ENCODE data around the gene TTC17. TPM values are rescaled to one million over a fixed set of nuclear protein-coding genes. Genes with fewer than 3 reads are reported as not detected.
"Not testable (repeated sequence)": the region's sequence is repeated elsewhere in the genome, so short reads cannot be mapped to it uniquely, and the experiment has no call there.

Gene TTC17
- polyA plus RNA-seq, 3 donors, result 34.7 to 82.5 (median 40.8) TPM

DNA sequence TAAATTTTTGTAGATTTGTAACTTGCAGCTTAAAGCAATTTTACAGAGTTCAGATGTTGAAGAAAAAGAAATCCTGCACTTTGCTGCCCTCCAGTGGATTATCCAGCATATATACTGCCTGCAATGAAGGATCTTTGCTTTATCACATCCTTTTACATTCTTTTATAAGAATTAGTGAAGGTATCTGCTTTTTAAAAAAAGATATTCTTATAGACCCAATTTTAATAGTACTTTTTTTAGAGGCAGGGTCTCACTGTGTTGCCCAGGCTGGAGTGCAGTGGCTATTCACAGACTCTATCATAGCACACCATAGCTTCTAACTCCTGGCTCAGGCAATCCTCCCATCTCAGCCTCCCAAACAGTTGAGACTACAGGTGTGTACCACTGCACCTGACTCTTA lies 60.7 kb downstream of the TTC17 start:
- DNase-seq, result no peak
- H3K36me3 ChIP-seq (replicated peaks in 1 of 2; ENCODE audit: control insufficient read depth in 1 of 2, insufficient read depth in 2 of 2, low read length in 2 of 2), result peaks cover 48 to 64% of the 10 kb centered on the region in 2 donors
- H3K79me2 ChIP-seq (ENCODE audit: insufficient read depth, low read length), result no peaks in the 10 kb centered on the region
- no peak overlapping the region for H3K4me2 ChIP-seq (replicated peaks; ENCODE audit: extremely low read depth, low read length, poor library complexity, severe bottlenecking)
- no peak overlapping the region for H3K4me3 Mint-ChIP-seq
- H3K4me1 Mint-ChIP-seq, result no peaks in the 10 kb centered on the region
- H3K9me3 ChIP-seq (replicated peaks in 1 of 2; ENCODE audit: control insufficient read depth in 1 of 2, insufficient read depth in 1 of 2, low read length in 2 of 2), result no peaks in the 10 kb centered on the region
- no peaks in the 10 kb centered on the region for H3K4me1 ChIP-seq (ENCODE audit: control insufficient read depth in 1 of 2, insufficient read depth in 2 of 2, low read length in 2 of 2)
- no peak overlapping the region for H3K9ac ChIP-seq (ENCODE audit: insufficient read depth, low read length, poor library complexity, severe bottlenecking)
- no peak overlapping the region for H3K27ac ChIP-seq (ENCODE audit: low read depth in 1 of 2, low read length in 2 of 2)
- no peaks in the 10 kb centered on the region for H4K20me1 ChIP-seq (ENCODE audit: insufficient read depth, low read length)
- peaks cover 34 to 46% of the 10 kb centered on the region in 2 donors for H3K36me3 Mint-ChIP-seq
- no peaks in the 10 kb centered on the region for H3K27me3 Mint-ChIP-seq (ENCODE audit: low read depth in 3 of 3)
- no peak overlapping the region for H3K27ac Mint-ChIP-seq
- H3K4me3 ChIP-seq (replicated peaks in 1 of 3; ENCODE audit: low read depth in 2 of 3, low read length in 3 of 3), result no peak overlapping the region
- H3K27me3 ChIP-seq (ENCODE audit: control insufficient read depth in 2 of 2, insufficient read depth in 2 of 2, low read length in 2 of 2), result no peaks in the 10 kb centered on the region
- intact Hi-C loops (cut with micrococcal nuclease), result no loop called here
- no peaks in the 10 kb centered on the region for H3K9me3 Mint-ChIP-seq
- no peak overlapping the region for H2AFZ ChIP-seq (ENCODE audit: insufficient read depth, low read depth, low read length, poor library complexity, severe bottlenecking)
- TF ChIP-seq, protein P1, sequence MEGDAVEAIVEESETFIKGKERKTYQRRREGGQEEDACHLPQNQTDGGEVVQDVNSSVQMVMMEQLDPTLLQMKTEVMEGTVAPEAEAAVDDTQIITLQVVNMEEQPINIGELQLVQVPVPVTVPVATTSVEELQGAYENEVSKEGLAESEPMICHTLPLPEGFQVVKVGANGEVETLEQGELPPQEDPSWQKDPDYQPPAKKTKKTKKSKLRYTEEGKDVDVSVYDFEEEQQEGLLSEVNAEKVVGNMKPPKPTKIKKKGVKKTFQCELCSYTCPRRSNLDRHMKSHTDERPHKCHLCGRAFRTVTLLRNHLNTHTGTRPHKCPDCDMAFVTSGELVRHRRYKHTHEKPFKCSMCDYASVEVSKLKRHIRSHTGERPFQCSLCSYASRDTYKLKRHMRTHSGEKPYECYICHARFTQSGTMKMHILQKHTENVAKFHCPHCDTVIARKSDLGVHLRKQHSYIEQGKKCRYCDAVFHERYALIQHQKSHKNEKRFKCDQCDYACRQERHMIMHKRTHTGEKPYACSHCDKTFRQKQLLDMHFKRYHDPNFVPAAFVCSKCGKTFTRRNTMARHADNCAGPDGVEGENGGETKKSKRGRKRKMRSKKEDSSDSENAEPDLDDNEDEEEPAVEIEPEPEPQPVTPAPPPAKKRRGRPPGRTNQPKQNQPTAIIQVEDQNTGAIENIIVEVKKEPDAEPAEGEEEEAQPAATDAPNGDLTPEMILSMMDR (IDR thresholded peaks at IDR 0.05), result peak; percentile 60

DNA sequence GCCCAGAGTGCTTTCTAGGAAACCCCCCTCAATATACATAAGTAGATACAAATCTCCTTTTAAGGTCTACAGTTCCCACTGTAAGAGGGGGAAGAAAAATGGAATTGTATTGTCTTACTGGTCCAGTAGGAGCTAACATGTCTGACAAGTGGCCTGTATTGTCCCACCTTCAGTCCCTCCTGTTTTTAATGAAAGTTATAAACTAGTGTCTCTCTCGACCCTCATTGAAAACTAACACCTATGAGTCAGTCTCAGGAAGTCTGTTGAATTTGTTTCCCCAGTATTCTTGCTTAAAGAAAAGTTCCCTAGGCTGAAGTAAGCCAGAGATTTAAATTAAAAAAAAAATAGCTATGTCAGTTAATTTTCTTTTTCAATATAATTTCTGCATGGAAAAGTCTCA lies 69.3 kb downstream of the TTC17 start:
- Histone ChIP-seq H3K4me3 (replicated peaks in 1 of 3; ENCODE audit: low read depth in 2 of 3, low read length in 3 of 3) (no peak overlapping the region), H4K20me1 (ENCODE audit: insufficient read depth, low read length) (no peaks in the 10 kb centered on the region), H3K4me1 (ENCODE audit: control insufficient read depth in 1 of 2, insufficient read depth in 2 of 2, low read length in 2 of 2) (no peaks in the 10 kb centered on the region), H3K27me3 (ENCODE audit: control insufficient read depth in 2 of 2, insufficient read depth in 2 of 2, low read length in 2 of 2) (no peaks in the 10 kb centered on the region), H3K9me3 (replicated peaks in 1 of 2; ENCODE audit: control insufficient read depth in 1 of 2, insufficient read depth in 1 of 2, low read length in 2 of 2) (no peaks in the 10 kb centered on the region), H3K79me2 (ENCODE audit: insufficient read depth, low read length) (no peaks in the 10 kb centered on the region), H3K27ac (ENCODE audit: low read depth in 1 of 2, low read length in 2 of 2) (no peak overlapping the region), H2AFZ (ENCODE audit: insufficient read depth, low read depth, low read length, poor library complexity, severe bottlenecking) (no peak overlapping the region), H3K36me3 (replicated peaks in 1 of 2; ENCODE audit: control insufficient read depth in 1 of 2, insufficient read depth in 2 of 2, low read length in 2 of 2) (peaks cover 16 to 60% of the 10 kb centered on the region in 2 donors), H3K4me2 (replicated peaks; ENCODE audit: extremely low read depth, low read length, poor library complexity, severe bottlenecking) (no peak overlapping the region), H3K9ac (ENCODE audit: insufficient read depth, low read length, poor library complexity, severe bottlenecking) (no peak overlapping the region)
- H3K27ac Mint-ChIP-seq, result no peak overlapping the region
- intact Hi-C loops (cut with micrococcal nuclease), result no loop called here
- TF ChIP-seq, protein P1 (IDR thresholded peaks at IDR 0.05), result no peak
- H3K36me3 Mint-ChIP-seq, result peaks cover 24 to 31% of the 10 kb centered on the region in 2 donors
- no peak overlapping the region for H3K4me3 Mint-ChIP-seq
- no peak for DNase-seq
- WGBS (ENCODE audit: insufficient coverage), result no CpG with 5 or more reads among the region's 1 CpG
- H3K9me3 Mint-ChIP-seq, result peaks cover 0 to 2% (median 0%) of the 10 kb centered on the region in 7 donors
- no peaks in the 10 kb centered on the region for H3K4me1 Mint-ChIP-seq
- no peaks in the 10 kb centered on the region for H3K27me3 Mint-ChIP-seq (ENCODE audit: low read depth in 3 of 3)

DNA sequence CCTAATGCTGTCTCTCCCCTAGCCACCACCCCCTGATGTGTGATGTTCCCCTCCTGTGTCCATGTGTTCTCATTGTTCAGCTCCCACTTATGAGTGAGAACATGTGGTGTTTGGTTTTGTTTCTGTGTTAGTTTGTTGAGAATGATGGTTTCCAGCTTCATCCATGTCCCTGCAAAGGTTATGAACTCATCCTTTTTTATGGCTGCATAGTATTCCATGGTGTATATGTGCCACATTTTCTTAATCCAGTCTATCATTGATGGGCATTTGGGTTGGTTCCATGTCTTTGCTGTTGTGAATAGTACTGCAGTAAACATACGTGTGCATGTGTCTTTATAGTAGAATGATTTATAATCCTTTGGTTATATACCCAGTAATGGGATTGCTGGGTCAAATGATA lies 72.2 kb downstream of the TTC17 start:
- H3K27ac ChIP-seq (ENCODE audit: low read depth in 1 of 2, low read length in 2 of 2); H3K27ac Mint-ChIP-seq; H3K9me3 ChIP-seq (replicated peaks in 1 of 2; ENCODE audit: control insufficient read depth in 1 of 2, insufficient read depth in 1 of 2, low read length in 2 of 2); H3K4me2 ChIP-seq (replicated peaks; ENCODE audit: extremely low read depth, low read length, poor library complexity, severe bottlenecking); H3K4me1 ChIP-seq (ENCODE audit: control insufficient read depth in 1 of 2, insufficient read depth in 2 of 2, low read length in 2 of 2); DNase-seq; intact Hi-C loops (cut with micrococcal nuclease); H2AFZ ChIP-seq (ENCODE audit: insufficient read depth, low read depth, low read length, poor library complexity, severe bottlenecking); H3K27me3 ChIP-seq (ENCODE audit: control insufficient read depth in 2 of 2, insufficient read depth in 2 of 2, low read length in 2 of 2); H4K20me1 ChIP-seq (ENCODE audit: insufficient read depth, low read length); H3K4me3 ChIP-seq (replicated peaks in 1 of 3; ENCODE audit: low read depth in 2 of 3, low read length in 3 of 3); H3K4me1 Mint-ChIP-seq; H3K9ac ChIP-seq (ENCODE audit: insufficient read depth, low read length, poor library complexity, severe bottlenecking); H3K9me3 Mint-ChIP-seq; H3K79me2 ChIP-seq (ENCODE audit: insufficient read depth, low read length); H3K27me3 Mint-ChIP-seq (ENCODE audit: low read depth in 3 of 3); H3K4me3 Mint-ChIP-seq: not testable (repeated sequence)
- no CpG with 5 or more reads among the region's 1 CpG for WGBS (ENCODE audit: insufficient coverage)
- H3K36me3 Mint-ChIP-seq, result peaks cover 33 to 39% of the 10 kb centered on the region in 2 donors
- H3K36me3 ChIP-seq (replicated peaks in 1 of 2; ENCODE audit: control insufficient read depth in 1 of 2, insufficient read depth in 2 of 2, low read length in 2 of 2), result peaks cover 11 to 69% of the 10 kb centered on the region in 2 donors

All from CD14-positive monocyte (primary cell).